GM21528 (cell line): ENCODE results near the gene PHLPP2.
"Not testable (repeated sequence)": the region's sequence is repeated elsewhere in the genome, so short reads cannot be mapped to it uniquely, and the experiment has no call there.

Source experiments
- ATAC-seq: cut with Tn5 transposase; IDR thresholded peaks from one replicate; pipeline ENCODE4 v1.9.1; 2021; ENCODE audit warnings: mild to moderate bottlenecking, moderate library complexity; ENCODE audit not compliant: unreplicated experiment, low FRiP score

The PHLPP2 gene

GRCh38 chr16:71626858-71627213 lies 97.7 kb downstream of the PHLPP2 start:
- no peak for ATAC-seq

GRCh38 chr16:71626018-71626857 lies 98.3 kb downstream of the PHLPP2 start, which contains the start of gene MARVELD3:
Gene MARVELD3 (plus strand): TSS chr16:71626184. CDS start chr16:71626230, 46 bp downstream.
- ATAC-seq, result no peak

GRCh38 chr16:71625113-71625850 lies 99.2 kb downstream of the PHLPP2 start:
- ATAC-seq, result no peak

GRCh38 chr16:71623597-71623996 lies 100.9 kb downstream of the PHLPP2 start:
- ATAC-seq, result no peak

- no peak for ATAC-seq
These were observed 102.4 kb downstream of the PHLPP2 start for GRCh38 chr16:71622088-71622487.

- no peak for ATAC-seq
These were observed 106.1 kb downstream of the PHLPP2 start for GRCh38 chr16:71618429-71618828.

- not testable (repeated sequence) for ATAC-seq
These were observed 109.5 kb downstream of the PHLPP2 start for GRCh38 chr16:71614956-71615355.

- no peak for ATAC-seq
These were observed 113.3 kb downstream of the PHLPP2 start for GRCh38 chr16:71610936-71611871.

GRCh38 chr16:71610447-71610846 lies 114.1 kb downstream of the PHLPP2 start:
- no peak for ATAC-seq

- ATAC-seq, result no peak
These were observed 115.4 kb downstream of the PHLPP2 start for GRCh38 chr16:71609066-71609465.

GRCh38 chr16:71600822-71601221 lies 123.7 kb downstream of the PHLPP2 start:
- ATAC-seq, result no peak

GRCh38 chr16:71598426-71598825 lies 126.1 kb downstream of the PHLPP2 start:
- not testable (repeated sequence) for ATAC-seq

GRCh38 chr16:71595340-71595826 lies 129.1 kb downstream of the PHLPP2 start:
- not testable (repeated sequence) for ATAC-seq
